K562 (cell line): ENCODE results near the gene CNPY4. TPM values are rescaled to one million over a fixed set of nuclear protein-coding genes. Genes with fewer than 3 reads are reported as not detected.

Experiments
- ARID1B ChIP-seq: fragments of 450-650 bp; IDR thresholded peaks from 2 replicates; pipeline ENCODE4 v1.6.1; 2016; ENCODE audit warnings: antibody characterized with exemption, mild to moderate bottlenecking, inconsistent platforms
- CBFA2T2 ChIP-seq: fragments of 450-650 bp; conservative IDR thresholded peaks from 2 replicates; pipeline ENCODE4 v1.6.1; 2017; ENCODE audit warnings: mild to moderate bottlenecking
- CBX3 ChIP-seq, 2 experiments: IDR thresholded peaks; 1 replicate in 1 of 2; 2 replicates in 1 of 2; pipeline ENCODE4 v1.6.1; 2012; ENCODE audit warnings: inconsistent platforms in 2 of 2, low read length in 2 of 2, borderline replicate concordance in 1 of 2, control low read depth in 1 of 2
- DACH1 ChIP-seq: fragments of 450-650 bp; IDR thresholded peaks from 2 replicates; pipeline ENCODE4 v1.6.1; 2018; ENCODE audit not compliant: partially characterized antibody
- MAFK ChIP-seq: IDR thresholded peaks from 2 replicates; pipeline ENCODE4 v1.6.1; 2011; ENCODE audit warnings: low read length, improper control_type of control experiment
- MTF1 ChIP-seq: fragments of 250-450 bp; sonication (Bioruptor Pico); IDR thresholded peaks from 2 replicates; pipeline ENCODE4 v1.9.0; 2021; ENCODE audit warnings: moderate library complexity, mild to moderate bottlenecking, inconsistent platforms, borderline replicate concordance
- MXI1 ChIP-seq: IDR thresholded peaks from 2 replicates; pipeline ENCODE4 v1.6.1; 2011; ENCODE audit warnings: low read depth, mild to moderate bottlenecking, improper control_type of control experiment, low read length
- NFXL1 ChIP-seq: fragments of 450-650 bp; formaldehyde crosslinking; IDR thresholded peaks from 2 replicates; pipeline ENCODE4 v1.4.0; 2021; ENCODE audit warnings: mild to moderate bottlenecking
- POLR3G ChIP-seq: IDR thresholded peaks from 2 replicates; pipeline ENCODE4 v1.6.1; 2011; ENCODE audit not compliant: insufficient read length, insufficient replicate concordance; ENCODE audit errors: extremely low read depth
- RB1 ChIP-seq: fragments of 450-650 bp; IDR thresholded peaks from 2 replicates; pipeline ENCODE4 v1.6.1; 2017; ENCODE audit warnings: low read depth, mild to moderate bottlenecking
- SMARCE1 ChIP-seq: fragments of 450-650 bp; IDR thresholded peaks from 2 replicates; pipeline ENCODE4 v1.7.1; 2016; ENCODE audit warnings: mild to moderate bottlenecking
- SP2 ChIP-seq: IDR thresholded peaks from 2 replicates; pipeline ENCODE4 v1.6.1; 2011; ENCODE audit warnings: mild to moderate bottlenecking, low read depth, low read length, moderate library complexity; ENCODE audit not compliant: poor library complexity, severe bottlenecking; ENCODE audit errors: extremely low read depth
- STAT5B ChIP-seq: fragments of 250-450 bp; sonication (Bioruptor Pico); IDR thresholded peaks from 2 replicates; pipeline ENCODE4 v1.8.0; 2021; ENCODE audit warnings: mild to moderate bottlenecking, inconsistent platforms
- TCF7 ChIP-seq: sonication (generic); IDR thresholded peaks from 2 replicates; pipeline ENCODE4 v1.6.1; 2016; ENCODE audit warnings: antibody characterized with exemption, borderline replicate concordance
- XRCC3 ChIP-seq: fragments of 450-650 bp; IDR thresholded peaks from 2 replicates; pipeline ENCODE4 v1.6.1; 2017; ENCODE audit warnings: mild to moderate bottlenecking, moderate library complexity
- ZC3H8 ChIP-seq: fragments of 450-650 bp; IDR thresholded peaks from 2 replicates; pipeline ENCODE4 v1.6.1; 2017
- ZZZ3 ChIP-seq: fragments of 450-650 bp; IDR thresholded peaks from 2 replicates; pipeline ENCODE4 v1.6.1; 2016; ENCODE audit warnings: antibody characterized with exemption, mild to moderate bottlenecking, moderate library complexity
- polyA plus RNA-seq, 8 experiments: library from polyadenylated mRNA; depleted of rRNA in 4 of 8; stranded (reverse) in 5 of 8; unstranded in 3 of 8; fragments of >200 nt; fragmentation: Nextera tagmentation in 2 of 8; fragmentation: Illumina TruSeq in 1 of 8; extraction: Ambion mirVana in 2 of 8; extraction: Trizol in 1 of 8; gene quantifications; 2 replicates each; pipeline versions ENCODE4 v1.2.1 to v1.2.3, GENCODE V29; 2011 to 2014; ENCODE audit warnings: inconsistent platforms in 1 of 8, missing spikeins in 1 of 8
- total RNA-seq, 7 experiments: library from RNA; depleted of rRNA in 6 of 7; stranded (reverse); fragments of >200 nt in 6 of 7; fragmentation: Illumina TruSeq in 2 of 7; extraction: Trizol in 2 of 7; gene quantifications; 2 replicates each; pipeline versions ENCODE4 v1.2.1 to v1.2.3, GENCODE V29; 2011 to 2021; ENCODE audit warnings: low replicate concordance in 1 of 7
- TF ChIP-seq, protein P1 (sequence below): fragments of 250-450 bp; sonication (Bioruptor Pico); IDR thresholded peaks from 2 replicates; pipeline ENCODE4 v1.8.0; 2022; ENCODE audit warnings: inconsistent platforms
- TF ChIP-seq, protein P2 (sequence below): fragments of 250-450 bp; sonication (Bioruptor Pico); IDR thresholded peaks from 2 replicates; pipeline ENCODE4 v1.8.0; 2022; ENCODE audit warnings: inconsistent platforms, mild to moderate bottlenecking, moderate library complexity, borderline replicate concordance
- TF ChIP-seq, protein P3 (sequence below): fragments of 450-650 bp; IDR thresholded peaks from 2 replicates; pipeline ENCODE4 v1.7.1; 2018; ENCODE audit warnings: mild to moderate bottlenecking, low read depth; ENCODE audit not compliant: partially characterized antibody
- TF ChIP-seq, protein P4 (sequence below): fragments of 250-450 bp; sonication (Bioruptor Pico); IDR thresholded peaks from 2 replicates; pipeline ENCODE4 v1.8.0; 2021; ENCODE audit warnings: mild to moderate bottlenecking, moderate library complexity
- TF ChIP-seq, protein P5 (sequence below): sonication (generic); formaldehyde crosslinking; IDR thresholded peaks from 2 replicates; pipeline ENCODE4 v1.8.0; 2022; ENCODE audit warnings: missing genetic modification reagents, mild to moderate bottlenecking, borderline replicate concordance

The CNPY4 gene
- total and polyA plus RNA-seq, 9 of the 15 experiments (the other 6 are each of a cell fraction or from before 2014, with no cell fraction given): 1.9 to 11.2 (median 7.0) TPM

DNA sequence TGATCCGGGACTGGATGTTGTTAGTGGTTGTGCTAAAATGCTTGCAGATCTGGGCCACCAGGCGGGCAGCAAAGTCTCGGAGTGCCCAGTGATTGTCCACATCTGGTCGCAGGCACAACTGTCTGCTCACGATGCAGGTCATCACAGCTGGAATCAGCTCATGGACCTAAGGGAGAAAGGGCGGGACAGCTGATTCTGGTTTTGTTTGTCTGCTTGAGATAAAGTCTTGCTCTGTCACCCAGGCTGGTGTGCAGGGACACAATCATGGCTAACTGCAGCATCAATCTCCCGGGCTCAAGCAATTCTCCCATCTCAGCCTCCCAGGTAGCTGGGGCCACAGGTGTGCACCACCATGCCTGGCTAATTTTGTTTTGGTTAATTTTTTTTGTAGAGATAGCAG, 8.3 kb upstream of the CNPY4 start (continued):
- TF ChIP-seq, protein P1, sequence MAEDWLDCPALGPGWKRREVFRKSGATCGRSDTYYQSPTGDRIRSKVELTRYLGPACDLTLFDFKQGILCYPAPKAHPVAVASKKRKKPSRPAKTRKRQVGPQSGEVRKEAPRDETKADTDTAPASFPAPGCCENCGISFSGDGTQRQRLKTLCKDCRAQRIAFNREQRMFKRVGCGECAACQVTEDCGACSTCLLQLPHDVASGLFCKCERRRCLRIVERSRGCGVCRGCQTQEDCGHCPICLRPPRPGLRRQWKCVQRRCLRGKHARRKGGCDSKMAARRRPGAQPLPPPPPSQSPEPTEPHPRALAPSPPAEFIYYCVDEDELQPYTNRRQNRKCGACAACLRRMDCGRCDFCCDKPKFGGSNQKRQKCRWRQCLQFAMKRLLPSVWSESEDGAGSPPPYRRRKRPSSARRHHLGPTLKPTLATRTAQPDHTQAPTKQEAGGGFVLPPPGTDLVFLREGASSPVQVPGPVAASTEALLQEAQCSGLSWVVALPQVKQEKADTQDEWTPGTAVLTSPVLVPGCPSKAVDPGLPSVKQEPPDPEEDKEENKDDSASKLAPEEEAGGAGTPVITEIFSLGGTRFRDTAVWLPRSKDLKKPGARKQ (CRISPR knock-in tag): no peak
- TF ChIP-seq, protein P2, sequence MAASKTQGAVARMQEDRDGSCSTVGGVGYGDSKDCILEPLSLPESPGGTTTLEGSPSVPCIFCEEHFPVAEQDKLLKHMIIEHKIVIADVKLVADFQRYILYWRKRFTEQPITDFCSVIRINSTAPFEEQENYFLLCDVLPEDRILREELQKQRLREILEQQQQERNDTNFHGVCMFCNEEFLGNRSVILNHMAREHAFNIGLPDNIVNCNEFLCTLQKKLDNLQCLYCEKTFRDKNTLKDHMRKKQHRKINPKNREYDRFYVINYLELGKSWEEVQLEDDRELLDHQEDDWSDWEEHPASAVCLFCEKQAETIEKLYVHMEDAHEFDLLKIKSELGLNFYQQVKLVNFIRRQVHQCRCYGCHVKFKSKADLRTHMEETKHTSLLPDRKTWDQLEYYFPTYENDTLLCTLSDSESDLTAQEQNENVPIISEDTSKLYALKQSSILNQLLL (CRISPR knock-in tag): no peak
- no peak for TF ChIP-seq SMARCE1
- TF ChIP-seq XRCC3: no peak
- TF ChIP-seq, protein P3, sequence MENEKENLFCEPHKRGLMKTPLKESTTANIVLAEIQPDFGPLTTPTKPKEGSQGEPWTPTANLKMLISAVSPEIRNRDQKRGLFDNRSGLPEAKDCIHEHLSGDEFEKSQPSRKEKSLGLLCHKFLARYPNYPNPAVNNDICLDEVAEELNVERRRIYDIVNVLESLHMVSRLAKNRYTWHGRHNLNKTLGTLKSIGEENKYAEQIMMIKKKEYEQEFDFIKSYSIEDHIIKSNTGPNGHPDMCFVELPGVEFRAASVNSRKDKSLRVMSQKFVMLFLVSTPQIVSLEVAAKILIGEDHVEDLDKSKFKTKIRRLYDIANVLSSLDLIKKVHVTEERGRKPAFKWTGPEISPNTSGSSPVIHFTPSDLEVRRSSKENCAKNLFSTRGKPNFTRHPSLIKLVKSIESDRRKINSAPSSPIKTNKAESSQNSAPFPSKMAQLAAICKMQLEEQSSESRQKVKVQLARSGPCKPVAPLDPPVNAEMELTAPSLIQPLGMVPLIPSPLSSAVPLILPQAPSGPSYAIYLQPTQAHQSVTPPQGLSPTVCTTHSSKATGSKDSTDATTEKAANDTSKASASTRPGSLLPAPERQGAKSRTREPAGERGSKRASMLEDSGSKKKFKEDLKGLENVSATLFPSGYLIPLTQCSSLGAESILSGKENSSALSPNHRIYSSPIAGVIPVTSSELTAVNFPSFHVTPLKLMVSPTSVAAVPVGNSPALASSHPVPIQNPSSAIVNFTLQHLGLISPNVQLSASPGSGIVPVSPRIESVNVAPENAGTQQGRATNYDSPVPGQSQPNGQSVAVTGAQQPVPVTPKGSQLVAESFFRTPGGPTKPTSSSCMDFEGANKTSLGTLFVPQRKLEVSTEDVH: no peak
- TF ChIP-seq ZZZ3: no peak
- no peak for TF ChIP-seq POLR3G
- TF ChIP-seq, protein P4, sequence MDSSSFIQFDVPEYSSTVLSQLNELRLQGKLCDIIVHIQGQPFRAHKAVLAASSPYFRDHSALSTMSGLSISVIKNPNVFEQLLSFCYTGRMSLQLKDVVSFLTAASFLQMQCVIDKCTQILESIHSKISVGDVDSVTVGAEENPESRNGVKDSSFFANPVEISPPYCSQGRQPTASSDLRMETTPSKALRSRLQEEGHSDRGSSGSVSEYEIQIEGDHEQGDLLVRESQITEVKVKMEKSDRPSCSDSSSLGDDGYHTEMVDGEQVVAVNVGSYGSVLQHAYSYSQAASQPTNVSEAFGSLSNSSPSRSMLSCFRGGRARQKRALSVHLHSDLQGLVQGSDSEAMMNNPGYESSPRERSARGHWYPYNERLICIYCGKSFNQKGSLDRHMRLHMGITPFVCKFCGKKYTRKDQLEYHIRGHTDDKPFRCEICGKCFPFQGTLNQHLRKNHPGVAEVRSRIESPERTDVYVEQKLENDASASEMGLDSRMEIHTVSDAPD (CRISPR knock-in tag): no peak
- peak; percentile 61 for TF ChIP-seq CBFA2T2
- TF ChIP-seq NFXL1 (CRISPR knock-in tag): no peak
- TF ChIP-seq SP2: no peak
- no peak for TF ChIP-seq CBX3 (IDR thresholded peaks at IDR 0.05; ENCODE audit: borderline replicate concordance in 1 of 2, low read length in 2 of 2)
- no peak for TF ChIP-seq STAT5B
- no peak for TF ChIP-seq ZC3H8
- TF ChIP-seq MTF1 (CRISPR knock-in tag): no peak
- peak; percentile 40 for TF ChIP-seq ARID1B
- TF ChIP-seq, protein P5, sequence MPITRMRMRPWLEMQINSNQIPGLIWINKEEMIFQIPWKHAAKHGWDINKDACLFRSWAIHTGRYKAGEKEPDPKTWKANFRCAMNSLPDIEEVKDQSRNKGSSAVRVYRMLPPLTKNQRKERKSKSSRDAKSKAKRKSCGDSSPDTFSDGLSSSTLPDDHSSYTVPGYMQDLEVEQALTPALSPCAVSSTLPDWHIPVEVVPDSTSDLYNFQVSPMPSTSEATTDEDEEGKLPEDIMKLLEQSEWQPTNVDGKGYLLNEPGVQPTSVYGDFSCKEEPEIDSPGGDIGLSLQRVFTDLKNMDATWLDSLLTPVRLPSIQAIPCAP: no peak
- no peak for TF ChIP-seq TCF7
- TF ChIP-seq MXI1: no peak
- peak; percentile 17 for TF ChIP-seq DACH1
- TF ChIP-seq RB1: no peak
- no peak for TF ChIP-seq MAFK
